Caki2 (cell line): Measurements from ENCODE around the gene WASHC2C. TPM values are rescaled to one million over a fixed set of nuclear protein-coding genes. Genes with fewer than 3 reads are reported as not detected.
A peak's percentile ranks its signal among the peaks of the same experiment; 100 is the strongest.
"Not testable (repeated sequence)": the region's sequence is repeated elsewhere in the genome, so short reads cannot be mapped to it uniquely, and the experiment has no call there.

Experiments
- DNase-seq: peaks from one replicate; pipeline ENCODE4 v3.0.0-alpha.2; 2015; ENCODE audit warnings: low read depth
- in situ Hi-C: cut with HindIII; loops from 2 replicates; pipeline ENCODE4 v1.10.0; 2016; ENCODE audit warnings: low sequenced_read_pairs, low pct_unique_long_range_greater_than_20kb, mixed read lengths
- total RNA-seq: library from RNA; depleted of rRNA; stranded (reverse); fragments of >200 nt; shearing (Covaris generic); gene quantifications from 2 replicates; pipeline ENCODE4 v1.2.3, GENCODE V29; 2014; ENCODE audit warnings: low replicate concordance; rRNA removed

Gene WASHC2C, protein sequence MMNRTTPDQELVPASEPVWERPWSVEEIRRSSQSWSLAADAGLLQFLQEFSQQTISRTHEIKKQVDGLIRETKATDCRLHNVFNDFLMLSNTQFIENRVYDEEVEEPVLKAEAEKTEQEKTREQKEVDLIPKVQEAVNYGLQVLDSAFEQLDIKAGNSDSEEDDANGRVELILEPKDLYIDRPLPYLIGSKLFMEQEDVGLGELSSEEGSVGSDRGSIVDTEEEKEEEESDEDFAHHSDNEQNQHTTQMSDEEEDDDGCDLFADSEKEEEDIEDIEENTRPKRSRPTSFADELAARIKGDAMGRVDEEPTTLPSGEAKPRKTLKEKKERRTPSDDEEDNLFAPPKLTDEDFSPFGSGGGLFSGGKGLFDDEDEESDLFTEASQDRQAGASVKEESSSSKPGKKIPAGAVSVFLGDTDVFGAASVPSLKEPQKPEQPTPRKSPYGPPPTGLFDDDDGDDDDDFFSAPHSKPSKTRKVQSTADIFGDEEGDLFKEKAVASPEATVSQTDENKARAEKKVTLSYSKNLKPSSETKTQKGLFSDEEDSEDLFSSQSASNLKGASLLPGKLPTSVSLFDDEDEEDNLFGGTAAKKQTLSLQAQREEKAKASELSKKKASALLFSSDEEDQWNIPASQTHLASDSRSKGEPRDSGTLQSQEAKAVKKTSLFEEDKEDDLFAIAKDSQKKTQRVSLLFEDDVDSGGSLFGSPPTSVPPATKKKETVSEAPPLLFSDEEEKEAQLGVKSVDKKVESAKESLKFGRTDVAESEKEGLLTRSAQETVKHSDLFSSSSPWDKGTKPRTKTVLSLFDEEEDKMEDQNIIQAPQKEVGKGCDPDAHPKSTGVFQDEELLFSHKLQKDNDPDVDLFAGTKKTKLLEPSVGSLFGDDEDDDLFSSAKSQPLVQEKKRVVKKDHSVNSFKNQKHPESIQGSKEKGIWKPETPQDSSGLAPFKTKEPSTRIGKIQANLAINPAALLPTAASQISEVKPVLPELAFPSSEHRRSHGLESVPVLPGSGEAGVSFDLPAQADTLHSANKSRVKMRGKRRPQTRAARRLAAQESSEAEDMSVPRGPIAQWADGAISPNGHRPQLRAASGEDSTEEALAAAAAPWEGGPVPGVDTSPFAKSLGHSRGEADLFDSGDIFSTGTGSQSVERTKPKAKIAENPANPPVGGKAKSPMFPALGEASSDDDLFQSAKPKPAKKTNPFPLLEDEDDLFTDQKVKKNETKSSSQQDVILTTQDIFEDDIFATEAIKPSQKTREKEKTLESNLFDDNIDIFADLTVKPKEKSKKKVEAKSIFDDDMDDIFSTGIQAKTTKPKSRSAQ (N-terminal part only)
- total RNA-seq: 19.6 and 20.7 TPM in 2 replicates

DNA sequence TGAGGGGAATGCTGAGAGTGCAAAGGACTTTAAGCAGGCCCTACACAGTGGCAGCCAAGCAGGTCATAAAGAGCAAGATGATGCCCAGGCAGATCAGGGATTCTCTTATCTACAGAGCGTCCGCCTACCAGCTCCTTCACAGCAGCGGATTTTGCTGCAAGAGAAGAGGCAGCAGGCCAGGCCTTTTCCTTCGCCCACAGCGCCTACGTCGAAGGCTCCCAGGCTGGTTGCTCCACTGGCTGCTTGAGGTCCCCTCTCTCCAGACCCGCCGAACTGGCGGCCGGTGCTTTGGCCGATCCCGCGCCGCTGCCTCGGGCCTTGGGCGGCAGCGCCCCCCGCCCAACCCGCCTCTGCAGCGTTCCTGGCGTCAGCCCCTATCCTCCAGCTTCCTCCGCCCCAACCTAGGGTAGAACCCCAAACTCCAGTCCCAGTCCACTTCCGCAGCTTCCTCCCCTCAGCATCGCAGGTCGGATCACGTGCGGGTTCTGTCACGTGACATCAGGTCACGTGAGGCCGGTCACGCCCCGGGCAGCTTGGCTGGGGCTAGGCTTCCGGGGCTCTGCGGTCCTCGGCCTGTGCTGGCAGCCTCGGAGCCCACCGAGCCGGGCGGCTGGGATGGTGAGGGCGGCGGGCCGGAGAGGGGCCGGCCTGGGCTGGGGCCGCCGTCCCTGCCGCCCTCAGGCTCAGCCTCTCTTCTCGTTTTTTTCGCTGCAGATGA, at the start of gene WASHC2C:
TSS of gene WASHC2C (plus strand) at position 564 of the 718 bp plus-strand sequence. CDS start at position 616, 52 bp downstream.
- in situ Hi-C loops: not testable (repeated sequence)
- peak; percentile 92 for DNase-seq

DNA sequence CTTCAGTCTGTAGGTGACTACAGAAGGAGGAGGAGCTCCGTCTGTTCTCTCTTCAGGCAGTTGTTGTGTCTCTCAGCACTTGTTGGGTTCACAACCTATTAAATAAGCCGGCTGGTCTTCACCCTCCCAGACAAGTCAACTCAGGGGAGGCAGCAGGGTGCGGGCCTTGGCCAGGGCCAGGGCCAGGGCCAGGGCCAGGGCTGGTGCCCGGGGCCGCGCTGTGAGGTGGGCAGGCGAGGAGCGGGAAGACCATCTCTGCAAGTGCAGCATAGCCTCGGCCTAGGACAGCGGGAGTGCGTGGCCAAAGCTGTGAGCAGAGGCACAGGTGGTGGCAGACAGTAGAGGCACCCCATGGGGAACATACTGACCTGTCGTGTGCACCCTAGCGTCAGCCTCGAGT, 48.6 kb upstream of the WASHC2C start:
- DNase-seq, in situ Hi-C loops: not testable (repeated sequence)

DNA sequence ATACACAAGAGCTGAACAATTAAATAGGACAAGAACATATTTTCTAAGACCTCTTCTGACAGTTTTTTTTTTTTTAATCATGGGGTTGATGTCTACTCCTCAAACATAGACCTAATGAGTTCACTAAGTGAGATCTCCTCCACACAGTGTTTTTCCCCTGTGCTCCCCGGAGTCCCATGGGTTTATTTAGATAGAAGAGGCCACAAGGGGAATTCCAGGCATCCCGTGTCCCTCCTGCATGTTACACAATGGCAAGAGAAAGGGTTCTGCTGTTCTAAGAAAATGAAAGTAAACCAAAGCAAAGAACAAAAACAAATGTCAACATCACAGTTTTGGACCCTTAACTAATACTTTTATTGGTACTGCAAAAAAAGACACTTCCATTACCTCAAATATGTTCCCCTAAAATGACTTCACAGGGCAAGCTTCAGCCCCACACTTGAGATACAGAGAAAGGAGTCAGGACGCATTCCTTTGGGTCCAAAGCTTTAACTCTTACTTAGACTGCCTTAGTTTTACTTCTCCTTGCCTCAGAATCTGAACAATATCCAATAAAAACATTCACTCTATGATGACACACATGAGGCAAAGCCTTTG, 16.8 kb upstream of the WASHC2C start:
- in situ Hi-C loops: not testable (repeated sequence)

DNA sequence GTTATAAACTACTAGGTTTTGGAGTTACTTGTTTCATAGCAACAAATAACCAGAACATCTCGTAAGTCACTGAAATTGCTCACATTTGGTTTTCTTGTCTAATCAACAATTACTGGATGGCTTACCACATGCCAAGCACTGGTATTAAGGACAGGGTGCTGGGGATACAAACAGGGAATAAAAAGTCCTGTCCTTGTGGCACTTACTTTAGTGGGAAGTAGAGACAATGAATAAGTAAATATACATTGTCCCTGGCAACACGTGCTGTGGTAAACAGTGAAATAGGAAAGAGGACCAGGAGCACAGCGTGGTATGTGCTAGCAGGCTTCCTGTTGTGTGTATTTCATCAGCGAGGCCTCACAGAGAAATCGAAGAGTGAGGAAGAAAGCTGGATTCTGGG, 15.8 kb upstream of the WASHC2C start:
- in situ Hi-C loops, DNase-seq: not testable (repeated sequence)

More for the DNA sequence above, 16.8 kb upstream of the WASHC2C start:
- DNase-seq: not testable (repeated sequence)

DNA sequence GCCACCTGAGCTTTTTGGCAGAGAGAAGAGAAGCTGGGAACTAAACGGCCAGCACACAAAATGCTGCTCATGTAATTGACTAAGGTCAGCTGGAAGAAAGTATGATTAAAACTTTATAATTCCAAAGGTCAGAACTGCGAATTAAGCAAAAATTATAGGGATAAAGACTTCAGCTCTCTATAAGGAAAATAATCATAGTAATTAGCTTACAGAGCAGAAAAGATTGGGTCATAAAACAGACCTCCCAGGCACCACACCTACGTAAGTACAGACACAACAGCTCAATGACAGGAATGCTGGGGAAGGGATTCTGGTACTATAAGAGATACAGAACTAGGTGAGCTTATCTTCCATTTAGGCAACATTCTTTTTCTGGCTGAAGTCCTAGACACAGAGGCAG, 10.0 kb upstream of the WASHC2C start:
- DNase-seq, in situ Hi-C loops: not testable (repeated sequence)

DNA sequence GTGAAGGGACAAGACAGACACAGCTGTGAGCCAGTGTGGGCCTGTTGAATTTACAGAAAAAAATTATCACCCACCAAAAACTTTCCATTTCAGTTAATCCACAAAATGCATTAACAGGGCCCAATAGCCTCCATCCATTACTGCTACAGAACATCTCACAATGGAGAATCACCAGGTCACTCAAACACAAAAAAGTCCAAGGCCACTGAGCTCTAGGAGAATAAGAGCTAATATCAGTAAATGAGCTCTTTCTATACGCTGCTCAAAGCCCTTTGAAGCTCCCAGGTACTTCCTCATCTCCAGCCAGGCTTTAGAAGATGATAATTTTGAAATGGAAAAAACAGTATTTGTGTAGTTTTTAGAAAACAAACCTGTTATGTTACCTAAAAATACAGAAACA, 9.4 kb upstream of the WASHC2C start:
- in situ Hi-C loops, DNase-seq: not testable (repeated sequence)

DNA sequence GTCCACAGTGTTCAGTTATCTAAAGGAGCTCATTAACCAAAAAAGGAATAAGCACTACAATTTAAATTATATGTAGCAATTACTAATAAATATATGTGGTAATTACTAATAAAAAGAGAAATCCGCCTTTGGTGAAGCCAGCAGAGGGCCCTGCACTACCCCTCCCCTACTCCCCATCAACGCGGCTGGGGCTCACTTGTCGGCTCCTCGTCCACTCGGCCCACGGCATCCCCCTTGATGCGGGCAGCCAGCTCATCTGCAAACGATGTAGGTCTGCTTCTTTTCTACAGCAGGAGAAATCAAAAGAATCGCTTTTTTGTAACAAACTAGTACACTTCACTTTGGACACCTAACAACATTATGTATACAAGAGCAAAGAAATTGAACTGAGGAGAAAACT, 5.6 kb upstream of the WASHC2C start:
- DNase-seq, in situ Hi-C loops: not testable (repeated sequence)

DNA sequence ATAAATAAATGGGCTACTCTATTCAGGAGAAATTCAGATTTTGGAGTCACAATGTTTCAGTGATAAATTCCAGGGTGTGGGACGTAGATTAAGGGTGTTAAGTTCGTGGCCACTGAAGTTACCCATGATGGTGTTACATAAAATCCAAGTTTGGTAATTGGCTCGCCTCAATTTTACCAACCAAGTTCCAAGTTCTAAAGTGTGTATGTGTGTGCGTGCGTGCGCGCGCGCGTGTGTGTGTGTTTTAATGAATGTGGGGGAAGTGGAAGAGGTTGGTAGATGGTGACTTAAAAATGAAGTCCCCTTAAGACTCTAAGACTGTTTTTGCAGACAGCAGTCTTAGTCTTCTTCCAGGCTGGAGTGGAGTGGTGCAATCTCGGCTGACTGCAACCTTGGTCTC, 3.2 kb upstream of the WASHC2C start:
- in situ Hi-C loops, DNase-seq: not testable (repeated sequence)

DNA sequence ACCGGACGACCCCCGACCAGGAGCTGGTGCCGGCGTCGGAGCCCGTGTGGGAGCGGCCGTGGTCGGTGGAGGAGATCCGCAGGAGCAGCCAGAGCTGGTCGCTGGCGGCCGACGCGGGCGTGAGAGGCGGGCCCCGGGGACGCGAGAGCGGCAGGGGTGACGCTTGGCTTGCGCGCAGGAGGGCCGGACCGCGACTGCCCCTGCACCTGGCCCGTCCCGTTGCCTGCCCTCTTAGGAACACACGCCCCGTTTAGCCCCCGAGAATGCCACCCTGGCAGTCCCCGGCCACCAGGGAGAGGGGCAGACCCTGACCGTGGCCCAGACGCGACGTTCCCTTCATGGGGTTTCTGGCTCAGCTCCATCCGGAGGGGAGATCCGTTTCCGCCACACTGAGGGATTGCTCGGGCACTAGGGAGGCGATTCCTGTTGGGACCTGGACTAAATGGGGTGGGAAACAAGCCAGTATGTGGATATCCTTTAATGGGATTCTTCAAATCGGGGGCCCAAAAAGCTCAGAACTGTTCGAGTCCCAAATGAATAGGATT, 427 bp downstream of the WASHC2C start:
- DNase-seq, in situ Hi-C loops: not testable (repeated sequence)

DNA sequence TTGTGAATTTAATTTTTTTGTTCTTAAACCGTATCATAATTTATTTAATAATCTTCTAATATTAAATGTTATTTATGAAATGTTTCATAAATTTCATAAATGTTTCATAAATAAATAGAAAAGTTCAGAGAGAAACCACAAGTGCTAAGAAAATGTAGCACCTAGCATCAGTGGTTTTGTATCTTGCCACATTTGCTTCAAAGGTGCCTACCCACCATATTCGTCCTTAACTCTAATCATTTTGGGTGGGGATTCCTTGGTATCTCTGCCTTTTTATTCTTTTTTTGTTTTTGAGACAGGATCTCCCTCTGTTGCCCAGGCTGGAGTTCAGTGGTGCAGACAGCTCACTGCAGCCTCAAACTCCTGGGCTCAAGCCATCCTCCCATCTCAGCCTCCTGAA, 7.4 kb downstream of the WASHC2C start:
- in situ Hi-C loops, DNase-seq: not testable (repeated sequence)

DNA sequence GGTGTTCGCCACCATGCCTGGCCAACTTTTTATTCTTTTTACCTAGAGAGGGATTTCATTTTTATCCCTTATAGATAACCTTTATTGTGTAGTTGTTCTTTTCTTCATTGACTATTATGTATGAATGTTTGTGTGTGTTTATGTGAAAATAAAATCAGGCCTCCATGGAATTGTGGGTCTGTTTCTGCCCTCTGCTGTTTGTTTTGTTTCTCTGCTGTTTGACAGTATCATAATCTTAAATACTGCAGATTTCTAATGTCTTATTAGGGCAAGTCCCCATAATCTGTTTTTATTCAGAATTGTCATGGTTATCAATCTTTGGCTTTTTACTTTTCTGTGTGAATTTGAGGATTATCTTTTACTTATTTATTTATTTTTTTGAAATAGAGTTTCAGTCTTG, 7.8 kb downstream of the WASHC2C start:
- in situ Hi-C loops, DNase-seq: not testable (repeated sequence)

DNA sequence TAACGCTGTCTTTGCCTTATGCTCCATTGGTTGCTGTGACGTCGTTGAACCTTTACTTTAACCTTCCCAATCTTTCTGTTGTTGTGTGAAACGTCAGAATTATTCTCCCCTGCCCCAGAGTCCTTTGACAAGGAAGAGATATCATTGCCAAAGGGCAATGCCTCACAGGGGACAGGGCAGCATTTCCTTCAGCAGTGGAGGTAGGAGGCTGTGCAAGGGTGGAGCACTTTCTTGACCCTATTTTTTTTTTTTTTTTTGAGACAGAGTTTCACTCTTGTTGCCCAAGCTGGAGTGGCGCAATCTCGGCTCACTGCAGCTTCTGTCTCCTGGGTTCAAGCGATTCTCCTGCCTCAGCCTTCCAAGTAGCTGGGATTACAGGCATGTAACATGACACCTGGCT, 14.5 kb downstream of the WASHC2C start:
- in situ Hi-C loops, DNase-seq: not testable (repeated sequence)

DNA sequence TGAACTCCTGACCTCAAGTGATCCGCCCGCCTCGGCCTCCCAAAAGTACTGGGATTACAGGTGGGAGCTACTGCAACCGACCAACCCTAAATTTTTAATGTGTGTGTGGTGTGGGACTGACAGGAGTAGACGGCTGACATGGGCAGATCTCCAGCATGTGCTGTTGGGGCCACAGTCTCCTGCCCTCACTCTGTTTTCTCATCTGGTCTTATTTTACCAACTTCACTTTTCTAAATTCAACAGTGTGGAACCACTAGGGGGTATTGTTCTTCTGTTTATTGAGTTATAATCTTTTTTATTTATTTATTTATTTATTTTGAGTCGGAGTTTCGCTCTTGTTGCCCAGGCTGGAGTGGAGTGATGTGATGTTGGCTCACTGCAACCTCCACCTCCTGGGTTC, 14.9 kb downstream of the WASHC2C start:
- DNase-seq, in situ Hi-C loops: not testable (repeated sequence)

DNA sequence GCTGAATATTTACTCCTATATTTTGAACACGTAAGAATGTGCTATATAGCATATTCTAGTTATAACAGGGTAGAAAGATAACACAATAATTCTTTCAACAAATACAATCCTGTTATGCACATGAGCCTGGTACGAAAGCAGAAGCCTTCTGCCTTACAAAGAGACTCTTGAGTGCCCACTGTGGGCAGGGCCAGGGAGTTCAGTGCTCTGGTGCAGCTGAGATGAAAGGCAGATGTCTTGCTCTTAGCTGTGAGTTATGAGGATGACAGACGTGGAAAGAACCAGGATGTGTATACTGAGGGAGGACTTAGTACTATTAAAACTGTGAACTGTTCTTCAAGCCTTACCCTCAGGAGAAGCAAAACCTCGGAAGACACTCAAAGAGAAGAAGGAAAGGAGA, 24.1 kb downstream of the WASHC2C start:
- in situ Hi-C loops, DNase-seq: not testable (repeated sequence)

DNA sequence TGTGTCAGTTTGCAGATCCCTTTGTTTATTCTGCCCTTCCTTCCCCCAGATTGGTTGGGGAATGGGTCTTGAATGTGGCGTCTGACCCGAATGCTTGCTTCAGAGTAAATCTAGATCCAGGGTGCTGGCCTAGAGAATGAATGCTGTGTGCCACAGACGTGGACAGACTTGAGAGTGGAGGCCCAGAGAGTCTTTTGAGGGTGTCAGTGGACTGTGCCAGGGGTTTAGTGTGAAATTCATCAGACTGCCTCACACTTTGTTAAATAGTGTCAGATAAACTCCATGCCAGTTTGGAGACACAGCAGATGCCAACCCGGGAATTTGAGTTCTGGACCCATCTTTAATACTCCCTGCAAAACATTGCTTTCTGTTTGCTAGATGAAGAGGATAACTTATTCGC, 25.1 kb downstream of the WASHC2C start:
- DNase-seq, in situ Hi-C loops: not testable (repeated sequence)

DNA sequence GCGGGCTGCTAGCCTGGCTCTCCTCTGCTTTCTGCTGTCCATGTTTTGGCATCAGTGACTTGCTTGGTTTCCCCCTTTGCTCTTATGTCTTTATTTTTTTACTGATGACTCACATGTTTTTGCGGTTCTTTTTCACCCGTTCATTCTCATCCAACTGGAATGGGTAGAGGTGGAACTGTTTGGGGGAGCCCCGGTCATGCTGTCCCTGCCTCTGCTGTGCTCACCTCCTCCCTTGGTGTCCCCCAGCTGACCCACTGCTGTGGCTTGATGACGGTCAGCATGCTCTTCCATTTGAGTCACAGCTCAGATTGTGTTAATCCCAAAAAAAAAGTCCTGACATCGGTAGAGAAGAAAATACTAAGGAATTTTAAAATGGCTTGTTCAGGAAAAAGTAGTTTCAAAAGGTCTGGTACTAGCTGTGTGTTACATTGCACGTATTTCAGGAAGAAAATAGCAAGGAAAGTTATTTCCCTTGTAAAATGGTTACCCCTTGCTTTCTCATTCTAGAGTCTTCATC, 27.0 kb downstream of the WASHC2C start:
- peak; percentile 33 for DNase-seq
- in situ Hi-C loops: not testable (repeated sequence)

DNA sequence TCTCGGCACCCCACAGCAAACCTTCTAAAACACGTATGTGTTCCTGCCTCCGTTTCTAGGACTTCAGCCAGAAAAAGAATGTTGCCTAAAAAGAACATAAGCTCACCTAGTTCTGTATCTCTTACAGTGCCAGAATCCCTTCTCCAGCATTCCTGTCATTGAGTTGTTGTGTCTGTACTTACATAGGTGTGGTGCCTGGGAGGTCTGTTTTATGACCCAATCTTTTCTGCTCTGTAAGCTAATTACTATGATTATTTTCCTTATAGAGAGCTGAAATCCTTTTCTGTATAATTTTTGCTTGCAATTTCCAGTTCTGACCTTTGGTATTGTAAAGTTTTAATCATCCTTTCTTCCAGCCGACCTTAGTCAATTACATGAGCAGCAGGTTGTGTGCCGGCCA, 28.0 kb downstream of the WASHC2C start:
- not testable (repeated sequence) for DNase-seq

More for the DNA sequence above, 28.0 kb downstream of the WASHC2C start:
- in situ Hi-C loops: not testable (repeated sequence)
